ENCODE results near the gene TTPAL. TPM values are rescaled to one million over a fixed set of nuclear protein-coding genes. Genes with fewer than 3 reads are reported as not detected.

TTPAL gene
- total RNA-seq, 2 donors from 2014 or later: 18.3 to 19.4 TPM

- peaks cover 3% of the 10 kb centered on the region for H3K9me3 Mint-ChIP-seq
- H3K27me3 ChIP-seq (ENCODE audit: control insufficient read depth, insufficient read depth, low read length, poor library complexity, severe bottlenecking): no peaks in the 10 kb centered on the region
- H3K27ac ChIP-seq (ENCODE audit: low read depth, low read length): no peak overlapping the region
- H3K4me3 Mint-ChIP-seq: no peak overlapping the region
- no peaks in the 10 kb centered on the region for H3K36me3 Mint-ChIP-seq (ENCODE audit: low read depth)
- H3K36me3 ChIP-seq (ENCODE audit: control insufficient read depth, insufficient read depth, low read length): no peaks in the 10 kb centered on the region
- no peak overlapping the region for H3K9ac ChIP-seq (ENCODE audit: extremely low read depth, low read length, poor library complexity, severe bottlenecking)
- no peak for TF ChIP-seq CTCF (conservative IDR thresholded peaks at IDR 0.05)
- H3K4me1 ChIP-seq (ENCODE audit: control insufficient read depth, insufficient read depth, low read length): peaks cover 5% of the 10 kb centered on the region
- WGBS, 2 experiments (ENCODE audit: insufficient coverage in 1 of 2, insufficient read length in 1 of 2): 87 to 91% methylated on average over 2 to 3 of the region's 3 CpGs
- no peak for DNase-seq
- no peaks in the 10 kb centered on the region for H3K9me3 ChIP-seq (ENCODE audit: control insufficient read depth, low read length)
- H3K4me3 ChIP-seq (ENCODE audit: low read length): no peak overlapping the region
- no peaks in the 10 kb centered on the region for H3K27me3 Mint-ChIP-seq (ENCODE audit: insufficient read depth)
- H3K27ac Mint-ChIP-seq: no peak overlapping the region
- peaks cover 12% of the 10 kb centered on the region for H3K4me1 Mint-ChIP-seq
These were observed 20.5 kb upstream of the TTPAL start for GRCh38 chr20:44455126-44455525.

DNA sequence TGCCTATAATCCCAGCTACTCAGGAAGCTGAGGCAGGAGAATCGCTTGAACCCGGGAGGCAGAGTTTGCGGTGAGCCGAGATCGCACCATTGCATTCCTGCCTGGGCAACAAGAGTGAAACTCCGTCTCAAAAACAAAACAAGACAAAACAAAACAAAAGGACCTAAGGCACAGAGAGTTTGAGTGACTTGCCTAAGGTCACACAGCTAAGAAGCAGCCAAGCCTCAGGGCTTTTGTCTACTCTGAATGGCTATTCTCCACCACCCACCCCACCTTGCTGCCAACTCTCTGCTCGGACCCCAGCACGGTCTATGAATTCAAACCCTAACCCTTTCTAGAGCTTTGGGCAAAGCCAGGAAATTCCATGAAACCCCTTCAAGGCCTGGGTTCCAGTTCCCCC, 19.1 kb upstream of the TTPAL start:
- Histone ChIP-seq H3K27ac (ENCODE audit: low read depth, low read length) (no peak overlapping the region), H3K27me3 (ENCODE audit: control insufficient read depth, insufficient read depth, low read length, poor library complexity, severe bottlenecking) (no peaks in the 10 kb centered on the region), H3K9ac (ENCODE audit: extremely low read depth, low read length, poor library complexity, severe bottlenecking) (no peak overlapping the region), H3K36me3 (ENCODE audit: control insufficient read depth, insufficient read depth, low read length) (no peaks in the 10 kb centered on the region), H3K4me3 (ENCODE audit: low read length) (no peak overlapping the region), H3K9me3 (ENCODE audit: control insufficient read depth, low read length) (no peaks in the 10 kb centered on the region), H3K4me1 (ENCODE audit: control insufficient read depth, insufficient read depth, low read length) (no peaks in the 10 kb centered on the region)
- no peak for DNase-seq
- Mint-ChIP-seq H3K9me3 (peaks cover 3% of the 10 kb centered on the region), H3K36me3 (ENCODE audit: low read depth) (no peaks in the 10 kb centered on the region), H3K4me3 (no peak overlapping the region), H3K4me1 (no peaks in the 10 kb centered on the region), H3K27me3 (ENCODE audit: insufficient read depth) (no peaks in the 10 kb centered on the region), H3K27ac (no peak overlapping the region)
- TF ChIP-seq CTCF (conservative IDR thresholded peaks at IDR 0.05): no peak
- 83 to 84% methylated on average over 7 to 8 of the region's 8 CpGs for WGBS, 2 experiments (ENCODE audit: insufficient coverage in 1 of 2, insufficient read length in 1 of 2)

DNA sequence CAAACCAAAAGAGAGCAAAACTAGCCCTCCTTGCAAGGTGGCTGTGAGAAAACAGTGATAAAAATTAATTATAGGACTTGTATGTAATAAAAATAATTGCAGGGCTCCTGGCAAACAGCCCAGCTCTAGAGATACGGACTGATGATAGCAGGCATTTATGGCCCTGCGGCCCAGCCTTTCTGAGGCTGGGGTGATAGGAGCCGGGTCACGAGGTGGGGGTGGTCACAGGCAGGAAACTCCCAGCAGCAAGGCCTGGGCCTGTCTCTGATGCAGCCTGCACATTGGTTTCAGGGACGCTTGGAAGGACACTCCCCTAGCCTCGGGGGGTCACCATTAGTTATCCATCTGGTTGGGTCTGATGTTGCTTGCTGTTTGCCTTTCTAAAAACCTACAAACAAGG, 18.7 kb upstream of the TTPAL start:
- Mint-ChIP-seq H3K9me3 (peaks cover 3% of the 10 kb centered on the region), H3K27ac (no peak overlapping the region), H3K4me1 (no peaks in the 10 kb centered on the region), H3K27me3 (ENCODE audit: insufficient read depth) (no peaks in the 10 kb centered on the region), H3K36me3 (ENCODE audit: low read depth) (no peaks in the 10 kb centered on the region), H3K4me3 (no peak overlapping the region)
- WGBS, 2 experiments (ENCODE audit: insufficient coverage in 1 of 2, insufficient read length in 1 of 2): 90 to 93% methylated on average over 5 to 6 of the region's 6 CpGs
- Histone ChIP-seq H3K27ac (ENCODE audit: low read depth, low read length) (no peak overlapping the region), H3K9ac (ENCODE audit: extremely low read depth, low read length, poor library complexity, severe bottlenecking) (no peak overlapping the region), H3K4me1 (ENCODE audit: control insufficient read depth, insufficient read depth, low read length) (no peaks in the 10 kb centered on the region), H3K9me3 (ENCODE audit: control insufficient read depth, low read length) (no peaks in the 10 kb centered on the region), H3K27me3 (ENCODE audit: control insufficient read depth, insufficient read depth, low read length, poor library complexity, severe bottlenecking) (no peaks in the 10 kb centered on the region), H3K36me3 (ENCODE audit: control insufficient read depth, insufficient read depth, low read length) (no peaks in the 10 kb centered on the region), H3K4me3 (ENCODE audit: low read length) (no peak overlapping the region)
- no peak for TF ChIP-seq CTCF (conservative IDR thresholded peaks at IDR 0.05)
- DNase-seq: no peak
